Endothelial cell (in vitro differentiated cells): Measurements from ENCODE around the gene CIAO2B. TPM values are rescaled to one million over a fixed set of nuclear protein-coding genes. Genes with fewer than 3 reads are reported as not detected.
"Not testable (repeated sequence)": the region's sequence is repeated elsewhere in the genome, so short reads cannot be mapped to it uniquely, and the experiment has no call there.

ENCODE experiments used
- DNase-seq: peaks from one replicate; pipeline ENCODE4 v3.0.0; 2021; ENCODE audit warnings: low spot score
- H3K27ac Mint-ChIP-seq: one replicate; pipeline ENCODE4 v1.8.0; 2021; ENCODE audit warnings: mixed read lengths, inconsistent platforms; ENCODE audit not compliant: unreplicated experiment
- H3K27me3 Mint-ChIP-seq: one replicate; pipeline ENCODE4 v1.8.0; 2021; ENCODE audit warnings: mild to moderate bottlenecking, moderate library complexity, mixed read lengths, inconsistent platforms; ENCODE audit not compliant: unreplicated experiment
- H3K36me3 Mint-ChIP-seq: one replicate; pipeline ENCODE4 v1.8.0; 2021; ENCODE audit warnings: mild to moderate bottlenecking, low read depth, mixed read lengths, inconsistent platforms; ENCODE audit not compliant: unreplicated experiment
- H3K4me1 Mint-ChIP-seq: one replicate; pipeline ENCODE4 v1.8.0; 2021; ENCODE audit warnings: mild to moderate bottlenecking, mixed read lengths, inconsistent platforms; ENCODE audit not compliant: unreplicated experiment
- H3K4me3 Mint-ChIP-seq: one replicate; pipeline ENCODE4 v1.8.0; 2021; ENCODE audit warnings: mild to moderate bottlenecking, mixed read lengths, inconsistent platforms; ENCODE audit not compliant: unreplicated experiment
- H3K9me3 Mint-ChIP-seq: one replicate; pipeline ENCODE4 v1.8.0; 2021; ENCODE audit warnings: mixed read lengths, inconsistent platforms; ENCODE audit not compliant: unreplicated experiment
- CTCF ChIP-seq: fragments of 200-600 bp; sonication (generic); IDR thresholded peaks from one replicate; pipeline ENCODE4 v1.5.0; 2021; ENCODE audit warnings: antibody characterized with exemption; ENCODE audit not compliant: unreplicated experiment
- total RNA-seq: library from RNA; stranded (reverse); fragmentation: NEBNext Ultra II Directional; extraction: Animal tissue kit (Norgen Biotek cat#: 25700); gene quantifications from one replicate; pipeline ENCODE4 v1.2.1, GENCODE V29; 2021; ENCODE audit not compliant: unreplicated experiment

Gene CIAO2B
- total RNA-seq, 1 donor from 2014 or later, result 38.8 TPM

DNA sequence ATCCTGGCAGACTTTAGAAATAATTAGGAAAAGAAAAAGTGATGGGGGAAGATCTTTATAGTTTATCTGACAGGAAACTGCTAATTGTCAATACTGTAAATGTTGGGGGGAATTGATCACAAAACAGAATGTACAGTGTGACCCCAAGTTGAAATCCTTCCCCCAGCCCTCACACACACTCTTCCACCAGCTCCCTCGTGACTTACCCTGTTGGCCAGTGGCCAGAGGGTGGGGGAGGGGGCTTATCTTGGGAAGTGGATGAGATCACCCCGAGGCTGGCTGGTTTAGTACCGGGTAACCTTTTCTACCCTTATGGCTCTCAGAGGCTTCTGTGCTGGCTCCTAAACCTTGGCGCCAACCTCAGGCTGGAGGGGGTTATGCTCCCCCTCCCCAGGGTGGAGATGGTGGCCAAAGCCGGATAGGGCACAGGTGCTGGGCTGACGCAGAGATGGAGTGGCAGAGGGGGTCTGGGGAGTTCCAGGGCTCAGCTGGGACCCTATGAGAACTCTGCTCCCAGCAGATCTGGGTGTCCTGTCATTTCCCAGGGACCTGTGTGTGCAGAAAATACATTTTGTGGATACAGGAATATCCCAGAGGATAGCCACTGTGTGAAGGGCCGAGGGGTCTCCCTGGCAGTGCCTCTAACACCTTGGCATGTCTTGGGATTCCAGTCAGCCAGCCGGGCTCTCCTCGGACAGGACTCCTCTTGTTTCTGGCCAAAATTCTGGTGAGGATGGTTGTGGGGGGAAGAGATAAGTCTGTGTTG is 34.1 kb downstream of the CIAO2B start:
- Mint-ChIP-seq H3K27me3 (peaks cover 6% of the 10 kb centered on the region), H3K36me3 (no peaks in the 10 kb centered on the region), H3K4me1 (no peaks in the 10 kb centered on the region), H3K9me3 (no peaks in the 10 kb centered on the region), H3K27ac (no peak overlapping the region), H3K4me3 (no peak overlapping the region)
- TF ChIP-seq CTCF, result no peak
- DNase-seq, result peak; percentile 30

DNA sequence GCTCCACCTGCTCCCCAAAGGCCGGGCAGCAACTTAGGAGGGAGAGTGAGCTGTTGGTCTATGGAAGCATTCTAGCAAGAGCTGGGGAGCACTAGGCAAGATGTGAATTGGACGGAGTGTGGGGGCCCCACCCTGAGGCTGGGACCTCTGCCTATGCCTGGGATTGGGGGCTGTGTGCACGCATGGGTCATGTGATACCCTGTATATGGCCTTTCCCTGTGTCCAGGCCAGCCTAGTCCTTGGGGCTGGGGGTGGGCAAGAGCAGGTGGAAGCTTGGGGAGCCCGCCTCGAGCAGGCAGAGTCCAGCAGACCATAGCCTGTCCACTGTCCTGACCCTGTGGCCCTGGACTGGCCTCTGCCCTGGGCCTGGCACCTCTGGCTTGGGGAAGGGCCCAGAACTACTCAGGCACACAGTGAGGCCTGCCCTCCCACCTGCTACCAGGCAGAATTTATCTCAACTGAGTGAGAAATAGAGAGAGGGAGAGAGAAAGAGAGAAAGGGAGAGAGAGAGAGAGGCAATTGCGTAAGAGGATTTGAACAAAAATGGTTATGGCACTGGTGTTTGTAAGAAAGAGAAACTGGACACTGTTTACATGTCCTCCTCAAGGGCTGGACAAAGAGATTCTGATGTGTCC is 34.8 kb downstream of the CIAO2B start:
- Mint-ChIP-seq H3K27ac (no peak overlapping the region), H3K4me3 (no peak overlapping the region), H3K36me3 (no peaks in the 10 kb centered on the region), H3K4me1 (no peaks in the 10 kb centered on the region), H3K27me3 (peaks cover 8% of the 10 kb centered on the region), H3K9me3 (no peaks in the 10 kb centered on the region)
- no peak for TF ChIP-seq CTCF
- no peak for DNase-seq

DNA sequence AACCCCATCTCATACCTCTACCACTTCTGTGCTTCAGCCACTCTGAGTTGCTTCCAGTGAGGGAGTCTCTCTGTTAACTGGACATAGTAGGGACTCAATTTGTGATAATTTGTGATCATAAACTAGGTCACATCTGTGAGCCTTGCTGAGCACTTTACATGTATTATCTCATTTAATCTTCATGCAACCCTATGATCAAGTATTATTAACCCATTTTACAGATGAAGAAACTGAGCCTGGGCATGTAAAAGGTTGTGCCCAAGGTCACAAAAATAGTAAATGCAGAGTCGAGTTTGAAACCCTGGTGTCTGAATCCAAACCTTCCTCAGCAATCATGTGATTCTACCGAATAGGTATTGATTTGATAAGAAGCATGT is 35.3 kb downstream of the CIAO2B start:
- no peak for DNase-seq
- Mint-ChIP-seq H3K27me3 (peaks cover 8% of the 10 kb centered on the region), H3K4me1 (no peaks in the 10 kb centered on the region), H3K4me3 (no peak overlapping the region), H3K27ac (no peak overlapping the region), H3K9me3 (no peaks in the 10 kb centered on the region), H3K36me3 (no peaks in the 10 kb centered on the region)
- no peak for TF ChIP-seq CTCF

- Mint-ChIP-seq H3K27ac (no peak overlapping the region), H3K4me3 (no peak overlapping the region), H3K4me1 (no peaks in the 10 kb centered on the region), H3K36me3 (no peaks in the 10 kb centered on the region), H3K9me3 (no peaks in the 10 kb centered on the region), H3K27me3 (peaks cover 8% of the 10 kb centered on the region)
- TF ChIP-seq CTCF, result no peak
- DNase-seq, result no peak
These were observed 36.0 kb downstream of the CIAO2B start for GRCh38 chr16:66898207-66898606.

DNA sequence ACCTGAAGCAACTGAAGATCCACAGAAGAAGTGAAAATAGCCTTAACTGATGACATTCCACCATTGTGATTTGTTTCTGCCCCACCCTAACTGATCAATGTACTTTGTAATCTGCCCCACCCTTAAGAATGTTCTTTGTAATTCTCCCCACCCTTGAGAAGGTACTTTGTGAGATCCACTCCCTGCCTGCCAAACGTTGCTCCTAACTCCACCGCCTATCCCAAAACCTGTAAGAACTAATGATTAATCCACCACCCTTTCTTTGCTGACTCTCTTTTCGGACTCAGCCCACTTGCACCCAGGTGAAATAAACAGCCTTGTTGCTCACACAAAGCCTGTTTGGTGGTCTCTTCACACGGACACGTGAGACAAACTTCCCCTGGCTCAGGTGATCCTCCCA is 37.5 kb downstream of the CIAO2B start:
- not testable (repeated sequence) for H3K9me3 Mint-ChIP-seq, H3K4me3 Mint-ChIP-seq, H3K27ac Mint-ChIP-seq

More for the DNA sequence above, 37.5 kb downstream of the CIAO2B start:
- H3K27me3 Mint-ChIP-seq, H3K36me3 Mint-ChIP-seq, H3K4me1 Mint-ChIP-seq, DNase-seq: not testable (repeated sequence)
